Occipital lobe (tissue), 2 donors: Measurements from ENCODE around the gene SLC35F5. TPM values are rescaled to one million over a fixed set of nuclear protein-coding genes. Genes with fewer than 3 reads are reported as not detected.
"Not testable (repeated sequence)": the region's sequence is repeated elsewhere in the genome, so short reads cannot be mapped to it uniquely, and the experiment has no call there.

ENCODE experiments used
- DNase-seq: peaks from one replicate; lab custom pipeline; 2025; lab: John Stamatoyannopoulos, UW
- total RNA-seq: library from RNA; depleted of rRNA; stranded (reverse); fragments of >200 nt; gene quantifications from one replicate; pipeline ENCODE4 v1.2.3, GENCODE V29; 2014

SLC35F5 gene
- total RNA-seq, 1 donor from 2014 or later: 173 TPM

DNA sequence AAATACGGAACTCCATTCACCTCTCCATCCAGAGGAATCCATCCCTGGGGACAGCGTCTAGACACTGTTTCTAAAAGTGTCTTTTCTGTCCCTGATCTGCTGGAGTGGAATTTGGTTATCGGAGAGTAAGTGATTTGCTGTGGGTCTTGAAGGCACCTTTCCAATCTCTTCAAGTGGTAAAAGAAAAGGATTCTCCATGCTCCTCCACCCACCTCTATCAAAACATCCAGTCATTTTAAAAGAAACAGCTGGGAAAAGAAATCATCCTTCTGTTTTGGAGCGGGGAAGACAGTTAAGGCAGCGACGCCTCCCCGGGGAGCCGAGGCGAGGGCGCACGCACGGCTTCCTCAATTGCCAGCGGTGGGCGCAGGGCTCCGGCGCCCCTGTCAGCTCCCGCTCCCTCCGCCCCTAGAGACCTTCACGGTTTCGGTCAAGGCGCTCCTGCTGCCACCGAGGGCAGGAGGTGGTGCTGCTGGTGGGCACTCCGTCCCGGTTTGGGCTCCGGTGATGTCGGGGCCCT, 547 bp downstream of the SLC35F5 start:
- DNase-seq: no peak

DNA sequence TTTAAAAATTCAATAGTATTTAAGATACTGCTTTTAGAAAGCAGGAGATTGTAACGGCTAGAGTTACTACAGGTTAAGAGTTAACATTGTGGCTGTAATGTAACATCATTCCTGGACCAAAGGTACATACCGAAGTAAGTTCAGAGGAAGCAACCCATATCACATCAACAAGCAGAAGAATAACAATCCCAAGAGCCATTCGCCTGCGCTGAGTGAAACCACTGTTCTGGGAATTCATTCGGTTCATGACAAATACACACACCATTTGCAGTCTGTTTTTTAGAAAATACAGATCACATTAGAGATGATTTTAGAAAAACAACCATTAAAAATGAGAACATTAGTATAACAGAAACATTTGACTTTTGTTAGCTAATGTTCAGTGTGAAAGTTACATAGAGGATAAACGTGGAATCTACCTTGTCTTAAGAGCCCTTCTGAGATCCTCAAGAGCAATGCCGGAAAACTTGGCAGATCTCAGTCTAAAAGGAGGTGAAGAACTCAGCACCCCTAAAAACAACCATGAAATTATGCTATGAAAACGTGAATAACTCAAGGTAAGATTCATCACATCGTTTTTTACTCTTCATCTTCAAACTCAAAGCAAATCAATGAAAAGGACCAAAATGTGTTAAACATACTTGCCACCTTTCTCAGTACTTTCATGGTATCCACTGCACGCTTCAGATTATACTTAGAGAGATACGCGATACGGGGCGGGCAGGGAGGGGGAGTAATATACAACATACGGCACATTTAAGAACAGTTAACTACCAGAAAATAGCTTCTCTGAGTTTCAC, 1.2 kb downstream of the SLC35F5 start:
- DNase-seq: no peak

DNA sequence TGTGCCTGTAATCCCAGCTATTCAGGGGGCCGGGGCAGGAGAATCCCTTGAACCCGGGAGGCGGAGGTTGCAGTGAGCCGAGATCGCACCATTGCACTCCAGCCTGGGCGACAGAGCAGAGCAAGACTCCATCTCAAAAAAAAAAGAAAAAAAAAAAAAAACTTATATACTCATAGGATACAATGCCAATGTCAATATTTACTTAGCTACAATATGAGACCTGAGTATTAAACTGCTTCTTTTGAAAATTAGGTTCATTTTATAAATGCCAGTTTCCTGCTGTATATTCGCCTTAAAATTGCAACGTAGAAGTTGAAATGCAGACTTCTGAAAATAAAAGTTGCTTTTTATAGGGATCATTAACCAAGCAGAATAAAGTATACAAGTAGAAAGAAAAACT, 2.3 kb downstream of the SLC35F5 start:
- DNase-seq: no peak

DNA sequence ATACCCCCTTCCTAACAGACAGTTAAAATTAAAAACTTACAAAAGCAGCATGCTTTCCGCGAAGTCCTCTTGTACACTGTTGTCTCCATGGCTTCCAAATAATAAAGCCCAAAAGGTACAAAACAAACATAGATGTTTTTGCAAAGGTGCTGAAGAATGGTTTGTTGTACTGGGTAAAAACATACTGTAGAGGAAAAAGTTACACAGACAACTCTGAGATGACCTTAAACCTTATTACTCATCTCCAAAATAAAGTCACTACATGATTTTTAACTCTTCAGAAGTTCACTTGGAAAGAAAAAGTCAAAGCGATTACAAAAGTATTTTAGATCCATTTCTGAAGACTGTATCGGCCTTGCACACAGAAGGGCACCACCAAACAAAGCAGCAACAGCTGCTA, 6.1 kb downstream of the SLC35F5 start:
- no peak for DNase-seq

DNA sequence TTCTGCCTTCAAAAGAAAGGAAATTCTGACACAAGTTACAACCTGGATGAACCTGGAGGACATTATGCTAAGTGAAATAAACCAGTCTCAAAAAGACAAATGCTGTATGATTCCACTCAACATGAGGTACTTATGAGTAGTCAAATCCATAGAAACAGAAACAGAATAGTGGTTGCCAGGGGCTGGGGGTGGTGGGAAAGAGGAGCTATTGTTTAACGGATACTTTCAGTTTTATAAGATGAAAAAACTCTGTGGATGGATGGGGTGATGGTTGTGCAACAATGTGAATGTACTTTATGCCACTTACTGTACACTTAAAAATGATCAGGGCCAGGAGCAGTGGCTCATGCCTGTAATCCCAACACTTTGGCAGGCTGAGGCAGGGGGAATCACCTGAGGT, 15.4 kb downstream of the SLC35F5 start:
- DNase-seq: no peak

DNA sequence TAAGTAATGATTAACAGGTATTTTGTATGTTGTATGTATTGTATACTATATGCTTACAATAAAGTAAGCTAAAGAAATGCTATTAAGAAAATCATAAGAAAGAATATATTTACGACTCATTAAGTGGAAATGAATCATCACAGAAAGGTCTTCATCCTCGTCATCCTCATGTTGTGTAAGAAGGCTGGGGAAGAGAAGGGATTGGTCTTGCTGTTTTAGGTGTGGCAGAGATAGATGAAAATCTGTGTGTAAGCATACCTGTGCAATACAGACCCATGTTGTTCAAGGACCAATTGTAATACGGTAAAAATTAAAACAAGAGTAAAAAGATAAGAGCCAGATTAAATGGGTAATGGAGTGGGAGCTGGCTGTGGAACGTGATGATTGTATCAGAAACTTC, 16.6 kb downstream of the SLC35F5 start:
- no peak for DNase-seq

DNA sequence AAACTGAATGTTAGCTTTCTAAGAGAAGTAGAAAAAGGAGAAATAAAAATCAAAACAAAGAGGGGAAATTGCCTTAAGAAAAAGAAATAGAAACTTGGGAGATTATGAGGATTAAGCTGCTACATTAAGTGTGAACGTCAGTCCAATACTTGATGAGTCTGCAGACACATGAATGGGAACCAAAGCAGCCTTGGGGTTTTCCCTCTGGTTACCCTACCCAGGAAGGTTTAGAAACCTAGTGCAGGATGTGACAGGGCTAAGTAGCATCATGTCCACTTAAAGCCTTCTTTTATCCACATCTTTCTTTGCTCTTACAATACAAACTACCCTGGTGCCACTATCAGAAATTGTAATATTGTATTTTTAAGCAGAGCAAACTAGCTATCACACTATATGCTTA, 22.3 kb downstream of the SLC35F5 start:
- DNase-seq: no peak

DNA sequence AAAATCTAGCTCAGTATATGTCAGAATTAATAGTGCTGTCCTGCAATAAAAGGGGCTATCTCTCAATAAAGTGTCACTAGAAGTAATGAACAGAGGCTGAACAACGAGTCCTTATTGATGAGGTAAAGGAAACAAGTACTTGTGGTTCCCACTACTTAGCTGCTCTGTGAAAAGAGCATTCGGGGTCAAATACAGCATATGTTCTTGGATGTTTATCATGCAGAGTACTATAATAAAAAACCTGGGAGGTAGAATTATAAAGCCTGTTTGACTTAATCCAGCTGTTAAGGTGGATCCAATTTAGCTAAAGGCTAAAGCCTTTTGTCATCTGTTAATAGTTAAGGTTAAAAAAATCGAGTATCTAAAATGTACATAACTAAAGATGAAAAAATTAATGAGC, 32.4 kb downstream of the SLC35F5 start:
- DNase-seq: no peak

DNA sequence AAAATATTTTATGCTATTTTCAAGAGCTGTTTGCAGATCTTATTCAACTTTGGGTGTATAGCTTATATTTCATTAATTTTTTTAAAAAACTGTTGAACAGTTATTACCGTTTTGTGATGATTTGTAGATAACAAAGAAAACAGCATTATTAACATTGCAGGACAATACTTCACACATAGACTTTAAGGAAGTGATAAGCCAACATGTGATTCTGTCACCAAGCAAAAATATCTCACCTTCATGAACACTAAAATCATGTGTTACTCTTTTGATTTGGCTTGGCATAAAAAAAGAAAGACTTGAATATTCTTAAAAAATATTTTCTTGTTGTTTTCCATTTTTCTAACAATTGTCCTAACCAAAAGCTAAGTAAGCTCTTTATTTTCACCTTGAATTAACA, 33.0 kb downstream of the SLC35F5 start:
- no peak for DNase-seq

DNA sequence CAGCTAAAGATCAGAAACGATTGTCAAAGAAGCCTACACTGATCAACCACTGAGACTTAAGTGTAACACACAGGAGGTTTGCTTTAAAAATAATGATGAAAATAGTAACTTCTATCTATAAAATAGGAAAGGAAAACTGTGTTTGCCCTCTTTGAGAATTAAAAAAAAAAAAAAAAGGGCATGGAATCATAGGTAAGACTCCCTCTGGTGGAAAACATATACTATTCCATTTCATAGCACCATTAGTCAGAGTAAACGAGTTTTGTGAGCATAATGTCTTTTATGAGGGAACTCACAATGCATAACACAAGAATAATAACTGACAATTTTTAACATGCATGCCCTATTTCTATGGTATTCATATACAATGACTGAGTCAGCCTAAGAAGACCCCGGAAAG, 36.3 kb downstream of the SLC35F5 start:
- no peak for DNase-seq

DNA sequence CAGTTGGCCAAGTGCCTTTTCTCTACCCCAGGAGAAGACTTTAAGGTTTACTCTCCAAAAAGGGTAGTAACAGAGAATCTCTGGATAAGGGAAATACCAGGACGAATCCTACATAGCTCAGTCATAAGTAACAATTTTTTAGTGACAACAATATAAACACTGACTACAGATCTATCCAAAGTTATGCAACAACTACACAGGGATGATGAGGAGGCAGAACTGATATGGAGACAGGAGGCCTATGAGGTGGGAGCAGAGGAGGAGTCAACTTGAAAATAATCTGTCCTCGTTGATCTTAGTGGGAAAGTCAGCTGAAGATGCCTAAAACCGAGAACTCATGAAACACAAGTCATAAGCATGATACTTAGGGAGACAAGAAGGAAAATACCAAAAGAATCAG, 40.2 kb downstream of the SLC35F5 start:
- no peak for DNase-seq

DNA sequence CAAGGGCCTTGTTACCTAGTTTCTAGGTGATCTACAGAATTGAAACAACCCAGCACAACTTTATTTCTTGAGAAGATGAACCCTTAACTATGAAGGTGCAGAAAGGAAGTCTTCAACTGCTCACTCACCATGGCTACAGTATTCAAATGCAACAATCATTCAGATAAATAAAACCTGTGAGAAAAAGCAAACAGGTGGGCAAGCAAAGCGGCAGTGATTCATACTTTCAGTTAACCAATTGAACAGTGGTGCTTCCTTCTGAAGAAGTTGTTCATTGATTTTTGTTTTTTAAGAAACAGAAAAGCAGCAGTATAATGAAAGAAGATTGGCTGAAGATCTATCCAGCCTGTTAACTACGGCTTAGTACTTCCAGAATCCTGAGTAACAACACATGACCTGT, 43.5 kb downstream of the SLC35F5 start:
- DNase-seq: no peak

DNA sequence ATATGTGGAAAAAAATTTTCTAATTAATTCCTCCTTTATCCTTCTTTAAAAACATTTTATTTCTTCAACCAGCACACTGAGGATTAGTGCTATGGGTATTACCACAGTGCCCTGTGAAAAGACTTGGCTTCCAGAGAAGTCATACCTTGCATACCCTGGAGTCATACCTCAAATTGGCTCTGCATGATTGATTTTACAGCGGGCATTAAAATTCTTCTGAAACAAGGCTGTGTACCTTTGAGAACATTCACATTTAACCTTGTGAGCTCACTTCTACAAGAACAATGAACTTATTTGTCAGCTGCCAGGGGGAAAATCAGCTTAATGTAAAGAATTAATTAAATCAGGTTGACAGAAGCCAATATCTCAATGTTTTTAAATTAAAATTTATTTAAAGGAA, 44.6 kb downstream of the SLC35F5 start:
- no peak for DNase-seq

DNA sequence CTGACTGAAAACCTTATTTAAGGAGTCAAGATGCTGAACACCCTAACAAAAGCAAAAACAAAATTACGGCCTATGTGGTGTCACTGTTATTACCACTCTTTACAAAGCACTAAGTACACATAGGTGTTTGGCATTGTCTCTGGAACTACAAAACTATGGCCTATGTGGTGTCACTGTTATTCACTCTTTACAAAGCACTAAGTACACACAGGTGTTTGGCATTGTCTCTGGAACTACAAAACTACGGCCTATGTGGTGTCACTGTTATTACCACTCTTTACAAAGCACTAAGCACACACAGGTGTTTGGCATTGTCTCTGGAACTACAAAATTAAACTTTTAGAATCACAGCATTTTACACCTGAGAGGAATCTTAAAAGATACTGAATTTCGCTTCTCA, 47.4 kb downstream of the SLC35F5 start:
- DNase-seq: no peak

DNA sequence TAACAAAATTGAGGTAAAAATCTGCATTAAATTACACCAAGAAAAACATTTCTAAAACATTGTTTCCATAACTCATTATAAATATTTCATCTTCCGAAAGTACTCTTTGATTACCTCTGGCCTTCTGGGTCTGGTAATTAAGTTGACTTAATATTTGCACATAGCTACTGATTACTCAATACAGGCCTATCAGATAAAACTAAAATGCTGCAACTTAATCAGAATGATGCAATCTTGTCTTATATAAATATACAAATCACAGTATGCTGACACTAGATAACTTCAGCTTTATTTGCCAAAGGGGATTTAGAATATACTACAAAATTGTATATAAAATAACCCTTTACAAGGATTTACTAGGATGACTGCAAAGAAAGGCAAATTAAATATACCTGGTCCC, 49.3 kb downstream of the SLC35F5 start:
- DNase-seq: no peak

DNA sequence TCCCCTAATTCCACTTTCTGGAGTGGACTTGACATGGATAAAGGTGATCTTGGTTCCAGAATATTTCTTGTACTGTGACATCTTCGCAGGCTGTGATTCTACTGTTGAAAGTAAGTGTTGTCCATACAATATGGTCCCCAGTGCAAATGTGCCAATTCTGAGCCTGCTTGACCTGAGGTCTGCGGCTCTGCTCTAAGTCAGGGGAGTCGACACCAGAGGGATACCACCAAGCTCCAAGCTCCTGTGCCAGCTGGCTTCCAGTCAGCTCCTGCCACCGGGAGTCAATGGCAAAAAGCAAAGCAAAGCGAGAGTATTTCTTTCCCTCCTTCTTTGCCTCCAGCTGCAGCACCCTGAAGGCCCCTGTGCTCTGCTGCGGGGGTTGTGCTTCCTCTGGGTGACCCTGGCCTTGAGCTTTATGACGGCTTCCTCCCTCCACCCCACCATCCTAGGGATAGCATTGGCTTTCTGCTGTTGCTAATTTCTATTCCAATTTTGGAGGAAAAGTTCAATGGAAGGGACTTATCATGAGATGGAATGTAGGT, 50.4 kb downstream of the SLC35F5 start:
- no peak for DNase-seq

DNA sequence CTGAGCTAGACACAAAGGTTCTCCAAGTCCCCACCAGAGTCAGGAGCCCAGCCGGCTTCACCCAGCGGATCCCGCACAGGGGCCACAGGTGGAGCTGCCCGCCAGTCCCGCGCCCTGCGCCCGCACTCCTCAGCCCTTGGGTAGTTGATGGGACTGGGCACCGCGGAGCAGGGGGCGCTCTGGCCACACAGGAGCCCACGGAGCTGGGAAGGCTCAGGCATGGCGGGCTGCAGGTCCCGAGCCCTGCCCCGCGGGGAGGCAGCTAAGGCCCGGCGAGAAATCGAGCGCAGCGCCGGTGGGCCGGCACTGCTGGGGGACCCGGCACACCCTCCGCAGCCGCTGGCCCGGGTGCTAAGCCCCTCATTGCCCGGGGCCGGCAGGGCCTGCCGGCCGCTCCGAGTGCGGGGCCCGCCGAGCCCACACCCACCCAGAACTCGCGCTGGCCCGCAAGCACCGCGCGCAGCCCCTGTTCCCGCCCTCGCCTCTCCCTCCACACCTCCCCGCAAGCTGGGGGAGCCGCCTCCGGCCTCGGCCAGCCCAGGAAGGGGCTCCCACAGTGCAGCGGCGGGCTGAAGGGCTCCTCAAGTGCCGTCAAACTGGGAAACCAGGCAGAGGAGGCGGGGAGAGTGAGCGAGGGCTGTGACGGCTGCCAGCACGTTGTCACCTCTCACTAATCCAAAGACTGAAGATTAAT, 52.0 kb downstream of the SLC35F5 start:
- DNase-seq: not testable (repeated sequence)

DNA sequence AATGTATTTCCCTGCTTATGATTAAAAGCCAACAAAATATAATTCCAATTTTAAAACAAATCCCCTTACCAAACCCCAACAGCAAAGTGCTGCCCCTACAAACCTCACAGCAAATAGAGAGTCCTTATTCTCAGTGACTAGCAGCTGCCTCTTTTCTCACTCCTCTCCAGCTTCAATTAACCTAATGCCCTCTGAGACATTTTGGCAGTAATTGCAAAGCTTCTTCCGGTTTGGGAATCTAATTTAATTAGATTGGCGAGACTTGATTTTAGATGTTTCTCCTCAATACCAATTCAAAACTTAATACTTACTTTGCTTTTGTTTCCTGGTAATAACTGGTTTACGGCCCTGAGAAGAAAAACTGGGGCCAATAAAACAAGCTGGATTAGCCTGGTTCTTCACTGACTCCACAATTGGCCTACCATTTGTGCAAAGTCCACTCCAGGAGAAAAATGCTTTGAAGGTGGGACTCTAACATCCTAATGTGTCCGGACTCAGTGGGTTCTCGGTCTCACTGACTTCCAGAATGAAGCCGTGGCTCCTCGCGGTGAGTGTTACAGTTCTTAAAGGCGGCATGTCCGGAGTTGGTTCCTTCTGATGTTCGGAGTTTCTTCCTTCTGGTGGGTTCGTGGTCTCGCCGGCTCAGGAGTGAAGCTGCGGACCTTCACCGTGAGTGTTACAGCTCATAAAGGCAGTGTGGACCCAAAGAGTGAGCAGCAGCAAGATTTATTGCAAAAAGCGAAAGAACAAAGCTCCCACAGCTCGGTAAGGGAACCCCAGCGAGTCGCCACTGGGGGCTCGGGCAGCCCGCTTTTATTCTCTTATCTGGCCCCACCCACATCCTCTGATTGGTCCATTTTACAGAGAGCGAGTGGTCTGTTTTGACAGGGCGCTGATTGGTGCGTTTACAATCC, 52.8 kb downstream of the SLC35F5 start:
- no peak for DNase-seq

DNA sequence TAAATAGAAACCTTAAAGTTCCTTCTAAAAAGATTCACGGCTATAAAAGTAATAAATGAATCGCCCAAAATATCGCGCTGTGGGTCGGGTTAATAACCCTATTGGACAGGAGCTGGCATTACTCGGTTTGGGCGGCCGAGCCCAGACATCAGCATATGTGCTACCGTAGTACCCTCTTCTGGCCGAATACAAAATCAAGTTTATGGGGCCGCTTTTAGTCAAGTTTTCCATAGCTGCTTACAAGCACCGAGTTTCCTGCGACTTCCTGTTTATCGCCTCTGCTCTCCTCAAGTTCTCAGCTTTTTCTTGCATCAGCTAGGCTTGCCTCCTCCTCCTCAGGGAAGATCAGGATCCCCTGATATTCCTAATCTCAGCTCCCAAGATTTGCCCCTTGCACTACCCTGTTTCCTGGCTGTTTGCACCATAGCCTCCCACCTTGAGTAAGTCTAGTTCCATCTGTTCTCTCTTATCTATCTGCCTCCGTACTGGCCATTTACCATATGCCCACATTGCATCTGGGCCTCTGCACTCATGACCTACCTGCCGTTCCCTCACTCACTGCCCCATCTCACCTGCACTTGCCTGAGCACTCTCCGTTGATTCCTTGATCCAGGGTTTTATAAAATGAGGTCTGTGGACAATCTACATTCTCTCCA, 56.1 kb downstream of the SLC35F5 start:
- no peak for DNase-seq

DNA sequence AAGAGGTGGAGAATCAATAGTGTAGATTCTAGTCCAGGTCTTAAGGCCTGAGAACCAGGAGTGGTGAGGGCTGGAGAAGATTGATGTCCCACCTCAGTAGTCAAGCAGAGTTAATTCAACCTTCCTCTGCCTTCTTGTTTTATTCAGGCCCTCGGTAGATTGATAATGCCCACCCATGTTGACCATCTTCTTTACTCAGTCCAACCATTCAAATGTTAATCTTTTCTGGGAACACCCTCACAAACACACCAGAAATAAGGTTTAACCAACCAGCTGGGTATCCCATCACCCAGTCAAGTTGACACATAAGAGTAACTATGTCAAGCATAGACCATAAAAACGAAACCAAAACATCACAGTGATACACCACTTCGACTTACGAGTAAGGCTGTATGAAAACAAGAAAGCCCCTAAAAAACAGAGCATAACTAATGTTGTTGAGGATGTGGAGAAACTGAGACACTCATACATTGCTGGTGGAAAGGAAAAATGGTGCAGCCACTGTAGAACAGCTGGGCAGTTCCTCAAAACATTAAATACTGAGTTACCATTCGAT, 57.5 kb downstream of the SLC35F5 start:
- no peak for DNase-seq

DNA sequence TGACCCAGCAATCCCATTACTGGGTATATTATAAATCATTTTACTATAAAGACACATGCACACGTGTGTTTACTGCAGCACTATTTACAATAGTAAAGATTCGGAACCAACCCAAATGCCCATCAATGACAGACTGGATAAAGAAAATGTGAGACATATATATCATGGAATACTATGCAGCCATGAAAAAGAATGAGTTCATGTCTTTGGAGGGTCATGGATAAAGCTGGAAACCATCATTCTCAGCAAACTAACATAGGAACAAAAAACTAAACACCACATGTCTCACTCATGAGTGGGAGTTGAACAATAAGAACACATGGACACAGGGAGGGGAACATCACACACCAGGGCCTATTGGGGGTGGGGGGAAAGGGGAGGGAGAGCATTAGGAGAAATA, 58.2 kb downstream of the SLC35F5 start:
- DNase-seq: not testable (repeated sequence)
